Neuronal stem cell (in vitro differentiated cells): ENCODE measurements around the gene FSIP1.

Source experiments
- DNase-seq: peaks from one replicate; pipeline ENCODE4 v3.0.0-alpha.2; 2013; ENCODE audit warnings: low spot score
- H2AFZ ChIP-seq: one replicate; pipeline ENCODE4 v1.6.1; 2013; ENCODE audit warnings: mild to moderate bottlenecking, low read length, inconsistent platforms
- H2AK5ac ChIP-seq: 2 replicates; pipeline ENCODE4 v1.6.1; 2013; ENCODE audit warnings: low read depth, mild to moderate bottlenecking, inconsistent platforms, low read length, moderate library complexity, mixed read lengths
- H2BK120ac ChIP-seq: 2 replicates; pipeline ENCODE4 v1.6.1; 2013; ENCODE audit warnings: low read depth, mild to moderate bottlenecking, inconsistent platforms, low read length, moderate library complexity, mixed read lengths
- H2BK12ac ChIP-seq: one replicate; pipeline ENCODE4 v1.6.1; 2013; ENCODE audit warnings: low read length, inconsistent platforms
- H2BK15ac ChIP-seq: 2 replicates; pipeline ENCODE4 v1.6.1; 2013; ENCODE audit warnings: mild to moderate bottlenecking, low read length, inconsistent platforms, mixed read lengths
- H2BK5ac ChIP-seq: one replicate; pipeline ENCODE4 v1.6.1; 2013; ENCODE audit warnings: inconsistent platforms, mild to moderate bottlenecking, low read length, moderate library complexity
- H3K14ac ChIP-seq: one replicate; pipeline ENCODE4 v1.6.1; 2013; ENCODE audit warnings: low read length, inconsistent platforms
- H3K18ac ChIP-seq: 2 replicates; pipeline ENCODE4 v1.6.1; 2013; ENCODE audit warnings: low read length, inconsistent platforms
- H3K23ac ChIP-seq: 2 replicates; pipeline ENCODE4 v1.6.1; 2013; ENCODE audit warnings: low read depth, mild to moderate bottlenecking, mixed read lengths, low read length, inconsistent platforms; ENCODE audit not compliant: poor library complexity
- H3K27ac ChIP-seq: replicated peaks from 3 replicates; pipeline ENCODE4 v1.5.1; 2013; ENCODE audit warnings: low read length, inconsistent platforms
- H3K27me3 ChIP-seq, 3 experiments: 2 replicates each; pipeline ENCODE4 v1.6.1; 2013; ENCODE audit warnings: low read length in 3 of 3, mild to moderate bottlenecking in 2 of 3, inconsistent platforms in 1 of 3, low read depth in 1 of 3, mixed read lengths in 1 of 3, moderate library complexity in 1 of 3; ENCODE audit not compliant: control insufficient read depth in 3 of 3, insufficient read depth in 3 of 3
- H3K36me3 ChIP-seq, 2 donors: replicated peaks in 1 of 2; 2 replicates each; pipeline ENCODE4 v1.6.1; 2013; ENCODE audit warnings: low read length in 2 of 2; ENCODE audit not compliant: control insufficient read depth in 2 of 2, insufficient read depth in 2 of 2
- H3K4ac ChIP-seq: 2 replicates; pipeline ENCODE4 v1.6.1; 2013; ENCODE audit warnings: inconsistent platforms, mild to moderate bottlenecking, low read length, moderate library complexity
- H3K4me1 ChIP-seq, 2 donors: 1 replicate in 1 of 2; 2 replicates in 1 of 2; pipeline ENCODE4 v1.6.1; 2013; ENCODE audit warnings: low read length in 2 of 2, low read depth in 1 of 2; ENCODE audit not compliant: control insufficient read depth in 2 of 2, insufficient read depth in 1 of 2
- H3K4me2 ChIP-seq: one replicate; pipeline ENCODE4 v1.6.1; 2013; ENCODE audit warnings: mild to moderate bottlenecking, low read length, inconsistent platforms; ENCODE audit not compliant: insufficient read depth, poor library complexity, severe bottlenecking
- H3K4me3 ChIP-seq, 2 donors: 2 replicates each; pipeline ENCODE4 v1.5.1; 2013; ENCODE audit warnings: low read length in 2 of 2, mild to moderate bottlenecking in 2 of 2, inconsistent platforms in 1 of 2, moderate library complexity in 1 of 2
- H3K79me1 ChIP-seq: one replicate; pipeline ENCODE4 v1.6.1; 2013; ENCODE audit warnings: low read depth, mild to moderate bottlenecking, inconsistent platforms, low read length, moderate library complexity
- H3K9ac ChIP-seq: one replicate; pipeline ENCODE4 v1.6.1; 2013; ENCODE audit warnings: mild to moderate bottlenecking, low read depth, low read length, inconsistent platforms; ENCODE audit not compliant: poor library complexity
- H3K9me3 ChIP-seq, 2 donors: replicated peaks in 1 of 2; 2 replicates each; pipeline versions ENCODE3 to v1.6.1; 2013; ENCODE audit warnings: low read length in 2 of 2, mild to moderate bottlenecking in 2 of 2, inconsistent platforms in 1 of 2, low read depth in 1 of 2, mixed read lengths in 1 of 2, moderate library complexity in 1 of 2; ENCODE audit not compliant: control insufficient read depth in 2 of 2, insufficient read depth in 1 of 2
- H4K8ac ChIP-seq: one replicate; pipeline ENCODE4 v1.6.1; 2013; ENCODE audit warnings: low read depth, mild to moderate bottlenecking, inconsistent platforms, low read length, moderate library complexity
- H4K91ac ChIP-seq: one replicate; pipeline ENCODE4 v1.6.1; 2013; ENCODE audit warnings: low read length, low read depth, mild to moderate bottlenecking, inconsistent platforms; ENCODE audit not compliant: poor library complexity
- WGBS, 2 donors: extraction: QIAGEN DNeasy Blood & Tissue Kit; methylation state at CpG; one replicate each; pipeline ENCODE4 v1.1.7; 2013; ENCODE audit warnings: missing lambda C conversion rate in 2 of 2, mixed read lengths in 1 of 2; ENCODE audit not compliant: insufficient read length in 2 of 2, insufficient replicate concordance in 1 of 2; ENCODE audit errors: extremely low coverage in 2 of 2; 5-methylcytosine and 5-hydroxymethylcytosine counted together

FSIP1 gene

DNA sequence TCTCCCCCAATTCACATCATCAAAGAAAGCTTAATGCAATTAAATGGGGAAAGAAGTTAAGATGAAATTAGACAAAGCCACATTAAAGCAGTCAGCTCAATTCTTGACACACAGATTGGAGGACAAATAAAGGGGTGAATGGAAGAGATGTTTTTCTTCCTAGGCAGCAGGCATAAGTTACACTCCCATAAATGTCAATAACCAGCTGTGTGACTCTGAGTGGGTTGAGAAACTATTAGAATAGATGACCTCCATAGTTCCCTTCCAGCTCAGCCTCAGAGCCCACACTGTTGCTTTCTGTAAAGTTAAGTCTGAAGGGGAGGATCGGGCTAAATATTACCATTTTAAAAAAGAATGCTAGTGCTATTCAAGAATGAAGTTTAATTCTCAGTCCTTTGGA, 130.8 kb downstream of the FSIP1 start:
- Histone ChIP-seq H2BK12ac (no peak overlapping the region), H2AK5ac (no peak overlapping the region), H3K4ac (no peak overlapping the region), H3K27me3 (no peaks in the 10 kb centered on the region), H3K18ac (no peak overlapping the region), H3K79me1 (no peaks in the 10 kb centered on the region), H2BK5ac (no peak overlapping the region), H3K9ac (no peak overlapping the region), H4K91ac (no peak overlapping the region), H4K8ac (no peak overlapping the region), H3K36me3 (no peaks in the 10 kb centered on the region), H2BK120ac (no peak overlapping the region), H3K27ac (no peak overlapping the region), H3K14ac (no peak overlapping the region), H3K9me3 (peaks cover 0 to 3% of the 10 kb centered on the region in 2 donors), H2BK15ac (no peak overlapping the region), H2AFZ (no peak overlapping the region), H3K4me1 (peaks cover 0 to 2% of the 10 kb centered on the region in 2 donors), H3K23ac (no peak overlapping the region), H3K4me2 (no peak overlapping the region), H3K4me3 (no peak overlapping the region)
- DNase-seq, result no peak
- WGBS, 2 donors, result no CpG with 5 or more reads among the region's 1 CpG

GRCh38 chr15:39651295-39651694, 131.3 kb downstream of the FSIP1 start:
- no peak overlapping the region for H2AFZ ChIP-seq
- no peak overlapping the region for H2BK12ac ChIP-seq
- H3K23ac ChIP-seq, result no peak overlapping the region
- no peak overlapping the region for H3K27ac ChIP-seq
- H3K27me3 ChIP-seq, result no peaks in the 10 kb centered on the region
- no peaks in the 10 kb centered on the region for H3K79me1 ChIP-seq
- H3K36me3 ChIP-seq, result no peaks in the 10 kb centered on the region
- H3K18ac ChIP-seq, result no peak overlapping the region
- H4K8ac ChIP-seq, result no peak overlapping the region
- DNase-seq, result no peak
- H3K9ac ChIP-seq, result no peak overlapping the region
- H3K4me1 ChIP-seq, result peaks cover 0 to 2% of the 10 kb centered on the region in 2 donors
- H3K4me2 ChIP-seq, result no peak overlapping the region
- no peak overlapping the region for H2BK120ac ChIP-seq
- H4K91ac ChIP-seq, result no peak overlapping the region
- H3K14ac ChIP-seq, result no peak overlapping the region
- H3K9me3 ChIP-seq, result peaks cover 0 to 3% of the 10 kb centered on the region in 2 donors
- WGBS, 2 donors, result no CpG with 5 or more reads among the region's 1 CpG
- no peak overlapping the region for H2BK15ac ChIP-seq
- no peak overlapping the region for H2AK5ac ChIP-seq
- no peak overlapping the region for H2BK5ac ChIP-seq
- no peak overlapping the region for H3K4ac ChIP-seq
- H3K4me3 ChIP-seq, result no peak overlapping the region

DNA sequence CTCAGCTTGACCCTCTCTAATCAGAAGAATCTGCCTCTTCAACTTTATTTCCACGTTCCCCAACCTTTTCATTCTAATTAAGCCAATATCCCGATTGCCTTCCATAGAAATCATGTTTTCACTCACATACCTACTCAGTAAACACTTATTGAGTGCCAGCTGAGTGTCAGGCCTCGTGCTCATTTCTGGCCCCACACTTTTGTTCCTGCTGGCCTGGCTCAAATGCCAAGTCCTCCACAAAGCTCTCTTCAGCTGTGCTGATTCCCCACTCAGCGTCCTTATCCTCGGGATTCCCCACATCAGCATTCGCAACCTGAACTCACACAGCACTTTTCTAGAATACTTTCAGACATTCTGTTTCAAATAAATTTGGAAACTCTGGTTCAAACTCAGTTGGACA, 132.9 kb downstream of the FSIP1 start:
- Histone ChIP-seq H2BK5ac (no peak overlapping the region), H3K36me3 (no peaks in the 10 kb centered on the region), H3K27me3 (no peaks in the 10 kb centered on the region), H3K4ac (no peak overlapping the region), H3K27ac (no peak overlapping the region), H3K4me2 (no peak overlapping the region), H2BK120ac (no peak overlapping the region), H3K79me1 (no peaks in the 10 kb centered on the region), H2BK12ac (no peak overlapping the region), H2BK15ac (no peak overlapping the region), H3K4me1 (peaks cover 2 to 3% of the 10 kb centered on the region in 2 donors), H4K91ac (no peak overlapping the region), H3K9ac (no peak overlapping the region), H3K14ac (no peak overlapping the region), H3K23ac (no peak overlapping the region), H4K8ac (no peak overlapping the region), H2AK5ac (no peak overlapping the region), H2AFZ (no peak overlapping the region), H3K9me3 (peaks cover 0 to 3% of the 10 kb centered on the region in 2 donors), H3K4me3 (no peak overlapping the region), H3K18ac (no peak overlapping the region)
- 100% methylated on average over 2 of the region's 6 CpGs; no CpG with 5 or more reads in 1 of the 2 donors for WGBS, 2 donors
- no peak for DNase-seq

GRCh38 chr15:39646425-39646824, 136.2 kb downstream of the FSIP1 start:
- Histone ChIP-seq H4K91ac (no peak overlapping the region), H3K36me3 (no peaks in the 10 kb centered on the region), H3K14ac (no peak overlapping the region), H3K4me3 (no peak overlapping the region), H3K27me3 (no peaks in the 10 kb centered on the region), H2AFZ (no peak overlapping the region), H2BK15ac (no peak overlapping the region), H3K9ac (no peak overlapping the region), H3K18ac (no peak overlapping the region), H3K4ac (no peak overlapping the region), H2BK12ac (no peak overlapping the region), H4K8ac (no peak overlapping the region), H3K79me1 (no peaks in the 10 kb centered on the region), H2AK5ac (no peak overlapping the region), H3K27ac (no peak overlapping the region), H3K4me2 (no peak overlapping the region), H3K23ac (no peak overlapping the region), H2BK5ac (no peak overlapping the region), H2BK120ac (no peak overlapping the region), H3K4me1 (peaks cover 8 to 14% of the 10 kb centered on the region in 2 donors), H3K9me3 (peaks cover 0 to 3% of the 10 kb centered on the region in 2 donors)
- WGBS, 2 donors, result no CpG with 5 or more reads among the region's 5 CpGs
- no peak for DNase-seq
